ENCODE results near the gene IFITM10.
A peak's percentile ranks its signal among the peaks of the same experiment; 100 is the strongest.
"Not testable (repeated sequence)": the region's sequence is repeated elsewhere in the genome, so short reads cannot be mapped to it uniquely, and the experiment has no call there.

The IFITM10 gene

GRCh38 chr11:1777737-1778136, 27.3 kb upstream of the IFITM10 start:
- no peak for DNase-seq

- no peak for DNase-seq
Measured at GRCh38 chr11:1776944-1777715, 26.7 kb upstream of the IFITM10 start.

- DNase-seq: no peak
Measured at GRCh38 chr11:1776331-1776851, 26.0 kb upstream of the IFITM10 start.

GRCh38 chr11:1774886-1775285, 24.5 kb upstream of the IFITM10 start:
- DNase-seq: no peak

DNA sequence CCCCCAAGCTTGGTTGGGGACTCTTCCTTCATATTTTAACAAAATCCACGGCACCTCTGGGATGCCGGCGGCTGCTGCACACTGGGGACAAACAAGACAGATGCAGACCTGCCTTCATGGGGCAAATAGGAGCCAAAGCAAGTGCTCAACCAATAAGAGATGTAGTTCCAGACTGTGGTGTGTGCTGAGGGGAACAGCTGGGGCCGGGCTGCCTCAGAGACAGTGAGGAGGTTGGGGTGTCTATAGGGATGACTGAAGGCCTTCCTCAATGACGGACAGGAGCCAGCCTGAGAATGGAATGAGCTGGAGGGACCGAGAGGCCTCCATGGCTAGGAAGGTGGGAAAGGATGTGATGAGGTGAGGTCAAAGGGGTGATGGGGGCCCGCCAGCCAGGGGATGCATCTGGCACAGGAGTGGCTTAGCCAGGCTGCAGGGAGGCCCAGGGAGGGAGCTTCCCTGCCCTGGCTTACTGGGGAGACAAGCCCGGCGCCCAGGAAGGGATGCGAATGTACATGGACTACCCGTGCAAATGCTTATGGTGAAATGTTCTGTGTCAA, 23.7 kb upstream of the IFITM10 start:
- DNase-seq: no peak

DNA sequence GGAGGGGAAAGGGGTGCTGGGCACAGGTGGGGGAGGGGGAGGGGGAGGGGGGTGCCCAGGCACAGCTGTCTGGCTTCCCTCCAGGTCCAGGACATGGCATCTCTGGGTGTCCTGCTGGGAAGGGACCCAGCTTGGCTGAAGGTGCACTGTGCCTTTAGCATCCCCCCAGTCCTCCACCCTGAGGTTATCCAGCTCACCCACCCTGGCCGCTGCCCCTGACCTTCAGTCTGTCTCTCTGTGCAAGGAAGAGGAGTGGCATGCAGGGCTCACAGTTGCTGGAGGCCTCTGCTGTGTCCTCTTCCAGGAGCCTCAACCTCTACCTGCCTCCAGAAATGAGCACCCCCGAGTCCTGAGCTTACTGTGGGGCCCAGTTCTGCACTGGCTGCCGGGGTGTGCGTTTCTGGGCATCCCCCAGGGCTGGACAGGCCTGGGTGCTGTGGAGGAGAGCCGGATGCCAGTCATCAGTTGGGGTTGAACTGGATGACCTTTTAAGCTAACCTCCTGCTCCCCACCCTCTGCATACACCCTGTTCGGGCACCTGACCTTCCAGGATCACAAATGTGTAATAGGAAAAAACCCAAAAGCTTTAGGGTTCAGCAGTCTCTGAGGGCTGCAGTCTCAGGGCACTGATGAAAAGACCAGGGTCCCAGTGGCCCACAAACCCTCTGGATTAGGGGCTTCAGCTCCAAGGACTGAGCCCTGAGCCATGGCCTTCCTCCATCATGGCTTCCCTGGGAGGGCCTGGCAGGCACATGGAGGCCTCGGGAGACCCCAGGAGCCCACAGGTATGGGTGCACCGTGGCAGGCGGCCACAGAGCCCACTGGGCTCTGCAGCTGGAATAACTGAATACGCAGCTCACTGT, 23.0 kb upstream of the IFITM10 start:
- DNase-seq: no peak

DNA sequence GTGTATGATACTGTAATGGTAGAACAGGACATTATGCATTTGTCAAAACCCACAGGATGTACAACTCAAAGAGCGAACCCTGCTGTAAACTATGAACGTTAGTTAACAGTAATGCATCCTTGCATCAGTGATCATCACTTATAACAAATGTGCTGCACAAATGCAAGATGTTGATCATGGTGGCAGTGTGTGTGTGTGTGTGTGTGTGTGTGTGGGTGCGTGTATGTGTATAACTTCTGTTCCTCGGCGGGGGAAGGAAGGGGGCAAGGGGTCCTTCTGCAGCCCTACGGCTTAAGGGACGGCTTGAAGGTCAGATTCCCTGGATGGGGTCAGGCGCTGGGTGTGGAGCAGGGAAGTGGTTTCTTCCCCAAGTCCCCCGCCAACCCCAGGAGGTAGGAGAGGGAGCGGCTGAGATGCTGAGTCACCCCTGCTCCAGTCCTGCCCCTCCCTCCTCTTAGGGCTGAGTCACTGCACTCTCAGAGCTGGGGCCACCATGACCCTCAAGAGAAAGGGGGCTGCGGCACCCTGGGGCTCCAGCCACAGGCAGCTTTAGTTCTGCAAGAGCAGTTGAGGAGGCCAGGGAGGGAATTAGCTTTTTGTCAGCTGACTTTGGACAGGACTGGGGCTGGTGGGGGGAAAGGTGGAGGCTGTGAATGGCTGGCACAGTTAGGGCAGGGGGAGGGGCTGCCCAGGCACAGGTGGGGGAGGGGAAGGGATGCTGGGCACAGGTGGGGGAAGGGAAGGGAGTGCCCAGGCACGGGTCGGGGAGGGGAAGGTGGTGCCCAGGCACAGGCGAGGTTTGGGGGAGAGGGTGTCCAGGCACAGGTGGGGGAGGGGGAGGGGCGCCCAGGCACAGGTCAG, 22.1 kb upstream of the IFITM10 start:
- DNase-seq: no peak

DNA sequence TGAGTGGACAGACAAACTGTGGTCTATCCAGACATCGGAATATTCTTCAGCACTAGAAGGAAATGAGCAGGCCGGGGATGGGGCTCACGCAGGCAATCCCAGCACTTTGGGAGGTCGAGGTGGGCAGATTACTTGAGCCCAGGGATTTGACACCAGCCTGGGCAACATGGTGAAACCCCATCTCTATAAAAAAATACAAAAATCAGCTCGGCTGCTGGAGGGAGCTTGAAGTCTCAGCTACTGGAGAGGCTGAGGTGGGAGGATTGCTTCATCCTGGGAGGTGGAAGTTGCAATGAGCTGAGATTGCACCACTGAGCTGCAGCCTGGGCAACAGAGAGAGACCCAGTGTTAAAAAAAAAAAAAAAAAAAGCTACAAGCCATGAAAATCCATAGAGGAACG, 21.3 kb upstream of the IFITM10 start:
- no peak for DNase-seq

GRCh38 chr11:1771273-1771672, 20.9 kb upstream of the IFITM10 start:
- no peak for DNase-seq

DNA sequence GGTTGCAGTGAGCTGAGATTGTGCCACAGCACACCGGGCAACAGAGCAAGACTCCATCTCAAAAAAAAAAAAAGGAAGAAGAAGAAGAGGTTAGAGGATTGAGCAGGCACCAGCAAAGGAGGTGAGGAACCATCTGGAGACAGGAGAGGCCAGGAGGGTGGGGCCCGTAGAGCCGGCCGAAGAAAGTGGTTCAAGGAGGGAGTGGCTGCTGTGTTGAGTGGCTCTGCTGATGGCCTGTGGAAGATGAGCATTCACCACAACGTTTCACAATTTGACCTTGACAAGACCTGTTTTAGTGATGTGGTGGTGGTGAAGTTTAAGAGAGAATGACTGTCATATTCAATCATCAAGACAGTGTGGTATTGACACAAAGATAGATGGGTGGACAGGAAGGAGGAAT, 20.1 kb upstream of the IFITM10 start:
- no peak for DNase-seq

GRCh38 chr11:1770061-1770460, 19.7 kb upstream of the IFITM10 start:
- DNase-seq: no peak

- DNase-seq: not testable (repeated sequence)
Measured at GRCh38 chr11:1769304-1769936, 19.0 kb upstream of the IFITM10 start.

- no peak for DNase-seq
Measured at GRCh38 chr11:1768141-1768469, 17.7 kb upstream of the IFITM10 start.

GRCh38 chr11:1767399-1768140, 17.2 kb upstream of the IFITM10 start:
- DNase-seq: no peak

- DNase-seq: no peak
Measured at GRCh38 chr11:1766719-1767398, 16.5 kb upstream of the IFITM10 start.

DNA sequence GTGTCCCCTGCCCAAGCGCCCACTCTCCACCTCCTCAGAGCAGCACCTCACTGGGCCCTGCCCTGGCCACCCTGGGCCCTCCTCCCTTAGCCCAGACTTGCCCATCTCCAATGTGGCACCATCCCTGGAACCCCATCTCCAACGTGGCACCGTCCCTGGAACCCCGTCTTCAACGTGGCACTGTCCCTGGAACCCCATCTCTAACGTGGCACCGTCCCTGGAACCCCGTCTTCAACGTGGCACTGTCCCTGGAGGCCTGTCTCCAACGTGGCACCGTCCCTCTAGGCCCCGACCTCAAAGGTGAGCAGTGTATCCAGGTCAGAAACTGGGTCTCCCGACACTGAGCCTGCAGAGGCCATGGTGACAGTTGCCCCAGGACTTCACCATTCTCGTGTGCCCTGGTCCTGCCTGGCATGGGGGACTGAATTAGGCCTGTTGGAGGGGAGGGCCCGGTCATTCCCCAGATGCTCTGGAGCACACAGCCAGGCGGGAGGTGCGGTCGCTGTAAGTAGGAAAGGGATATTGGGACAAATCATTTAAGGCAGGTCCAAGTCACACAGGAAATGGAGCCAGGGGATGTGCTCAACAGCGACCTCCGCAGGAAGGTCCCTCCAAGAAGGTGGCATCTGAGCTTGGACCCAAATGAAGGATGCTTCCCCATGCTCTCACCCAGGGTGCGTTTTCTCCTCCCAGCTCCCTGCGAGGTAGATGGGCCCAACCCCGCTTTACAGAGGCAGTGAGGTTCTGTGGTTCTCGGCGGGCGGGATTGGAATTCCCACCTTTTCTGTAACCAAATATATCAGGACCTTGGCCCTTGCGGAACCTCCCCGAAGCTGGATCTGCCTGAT, 15.7 kb upstream of the IFITM10 start:
- no peak for DNase-seq

DNA sequence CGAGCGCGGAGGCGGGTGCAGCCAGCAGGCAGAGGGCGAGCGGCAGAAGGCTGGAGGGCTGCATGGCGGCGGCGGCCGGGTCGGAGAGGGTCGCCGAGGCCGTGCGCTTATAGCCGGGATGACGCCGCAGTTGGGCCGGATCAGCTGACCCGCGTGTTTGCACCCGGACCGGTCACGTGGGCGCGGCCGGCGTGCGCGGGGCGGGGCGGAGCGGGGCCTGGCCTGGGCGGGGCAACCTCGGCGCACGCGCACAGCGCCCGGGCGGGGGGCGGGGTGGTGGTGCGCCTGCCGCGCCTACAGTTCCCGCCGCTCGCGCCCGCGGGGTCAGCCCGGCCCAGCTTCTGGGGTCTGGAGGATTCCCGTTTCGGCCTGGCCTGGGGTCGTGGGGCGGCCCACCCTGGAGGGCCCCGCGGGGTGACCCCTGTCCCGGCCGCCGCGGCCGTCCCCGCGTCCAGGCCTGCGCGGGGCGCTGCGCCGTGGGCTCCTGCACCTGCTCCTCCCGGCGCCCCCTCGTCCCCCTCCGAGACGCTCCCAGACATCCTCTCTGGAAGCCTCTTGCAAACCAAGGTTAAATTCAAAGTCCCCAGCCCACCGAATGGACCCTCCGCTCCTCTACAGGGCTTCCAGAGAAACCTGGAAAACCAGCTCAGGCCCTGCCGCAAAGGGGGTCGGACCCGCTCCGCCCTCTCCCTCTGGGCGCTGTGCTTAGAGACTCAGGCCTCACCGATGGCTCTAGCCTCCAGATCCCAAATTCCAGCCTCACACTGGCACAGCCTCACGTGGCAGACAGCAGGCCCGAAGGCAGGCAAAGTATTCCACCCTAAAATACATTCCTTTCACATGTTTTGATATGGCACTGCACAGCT, 13.6 kb upstream of the IFITM10 start, which contains the start of gene CTSD:
Gene CTSD, minus strand, starts transcription at position 132 of the 866 bp plus-strand sequence. Its CDS starts 68 bp downstream, at position 64.
- peak; percentile 89 for DNase-seq

DNA sequence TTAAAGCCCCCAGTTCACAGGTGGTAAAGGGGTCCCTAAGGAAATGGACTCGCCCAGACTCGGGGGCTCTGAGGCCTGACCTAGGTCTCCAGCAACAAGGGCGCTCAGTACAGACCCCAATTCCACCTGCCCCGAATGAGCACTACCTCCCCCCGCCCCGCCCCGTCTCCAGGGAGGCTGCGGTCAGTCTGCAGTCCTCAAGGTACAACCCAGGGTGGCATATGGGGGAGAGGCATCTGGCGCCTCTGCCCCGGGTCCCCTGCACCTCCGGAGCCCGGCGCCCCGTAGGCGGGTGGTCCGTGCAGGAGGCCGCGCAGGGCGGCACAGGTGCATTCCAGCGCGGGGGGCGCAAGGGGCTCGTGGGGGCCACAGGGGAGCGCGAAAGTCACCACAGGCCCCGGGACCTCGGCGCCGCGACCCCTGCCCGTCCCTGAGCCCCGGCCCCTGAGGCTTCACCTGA, 13.0 kb upstream of the IFITM10 start:
- DNase-seq: no peak
